OCI-LY7 (cell line): ENCODE data around the gene ANKH. TPM values are rescaled to one million over a fixed set of nuclear protein-coding genes. Genes with fewer than 3 reads are reported as not detected.

Experiments used
- BruUV-seq: library from RNA; stranded (reverse); fragments of 400-500 nt; replicated peaks from 2 replicates; lab custom pipeline; 2021; lab: Mats Ljungman, UMichigan
- CTCF ChIA-PET: fragments of 300-600 bp; sonication (Branson Sonifier 250); formaldehyde crosslinking; loops from one replicate; lab custom pipeline; 2022; ENCODE audit warnings: antibody characterized with exemption; ENCODE audit not compliant: unreplicated experiment; lab: Charles Lee
- POLR2A ChIA-PET: fragments of 300-600 bp; sonication (Branson Sonifier 250); formaldehyde crosslinking; loops from one replicate; lab custom pipeline; 2022; ENCODE audit warnings: antibody characterized with exemption; lab: Charles Lee
- DNase-seq: peaks from one replicate; pipeline ENCODE4 v3.0.0-alpha.2; 2015; ENCODE audit warnings: low spot score
- H2AFZ ChIP-seq: fragments of 200-600 bp; sonication (generic), shearing (Covaris generic); 2 replicates; pipeline ENCODE4 v1.6.1; 2014; ENCODE audit warnings: mild to moderate bottlenecking, antibody characterized with exemption, low read length, moderate library complexity
- H3K27ac ChIP-seq: fragments of 200-600 bp; sonication (generic); 2 replicates; pipeline ENCODE4 v1.5.1; 2014; ENCODE audit warnings: mixed run types, low read depth, mild to moderate bottlenecking, moderate library complexity, low read length, inconsistent platforms; ENCODE audit not compliant: poor library complexity, severe bottlenecking
- H3K36me3 ChIP-seq: fragments of 200-600 bp; sonication (generic); 2 replicates; pipeline ENCODE4 v1.6.1; 2014; ENCODE audit warnings: mild to moderate bottlenecking, antibody characterized with exemption, low read length, moderate library complexity, mixed read lengths; ENCODE audit not compliant: insufficient read depth
- H3K4me1 ChIP-seq: fragments of 200-600 bp; sonication (generic); 2 replicates; pipeline ENCODE4 v1.5.1; 2014; ENCODE audit warnings: mild to moderate bottlenecking, low read length; ENCODE audit not compliant: insufficient read depth, poor library complexity, severe bottlenecking
- H3K4me2 ChIP-seq: fragments of 200-600 bp; sonication (generic); 2 replicates; pipeline ENCODE4 v1.6.1; 2014; ENCODE audit warnings: mild to moderate bottlenecking, low read length
- H3K4me3 ChIP-seq: fragments of 200-600 bp; sonication (generic); 2 replicates; pipeline ENCODE4 v1.5.1; 2014; ENCODE audit warnings: mild to moderate bottlenecking, low read depth, low read length; ENCODE audit not compliant: poor library complexity, severe bottlenecking
- H3K79me2 ChIP-seq: fragments of 200-600 bp; sonication (generic); 2 replicates; pipeline ENCODE4 v1.6.1; 2016; ENCODE audit warnings: low read depth, mild to moderate bottlenecking, low read length, moderate library complexity, mixed read lengths; ENCODE audit not compliant: insufficient read depth
- H3K9me2 ChIP-seq: fragments of 200-600 bp; sonication (generic); 2 replicates; pipeline ENCODE4 v1.6.1; 2016; ENCODE audit warnings: mild to moderate bottlenecking, low read length, mixed read lengths; ENCODE audit not compliant: insufficient read depth
- H3K9me3 ChIP-seq: fragments of 200-600 bp; sonication (generic); 2 replicates; pipeline ENCODE4 v1.6.1; 2014; ENCODE audit warnings: mild to moderate bottlenecking, mixed run types, low read length, mixed read lengths
- H4K20me1 ChIP-seq: fragments of 200-600 bp; sonication (generic); 2 replicates; pipeline ENCODE4 v1.6.1; 2014; ENCODE audit warnings: mild to moderate bottlenecking, antibody characterized with exemption, low read length, moderate library complexity, mixed read lengths; ENCODE audit not compliant: insufficient read depth
- EZH2phosphoT487 ChIP-seq: fragments of 200-600 bp; sonication (generic); IDR thresholded peaks from 2 replicates; pipeline ENCODE4 v1.6.1; 2018; ENCODE audit warnings: low read depth, borderline replicate concordance, mild to moderate bottlenecking, mixed run types, antibody characterized with exemption, low read length, moderate library complexity, mixed read lengths
- intact Hi-C: fragments of 100-400 bp; cut with micrococcal nuclease; formaldehyde crosslinking; loops from one replicate; pipeline ENCODE4 v1.10.0; 2022; ENCODE audit not compliant: unreplicated experiment
- total RNA-seq, 2 experiments: library from RNA; depleted of rRNA in 1 of 2; stranded (reverse); fragments of >200 nt in 1 of 2; shearing (Covaris generic) in 1 of 2; gene quantifications; 2 replicates each; pipeline ENCODE4 v1.2.3, GENCODE V29; 2014 to 2022
- TF ChIP-seq, protein P1 (sequence below): fragments of 200-600 bp; sonication (generic); conservative IDR thresholded peaks from 2 replicates; pipeline ENCODE4 v1.5.1; 2014; ENCODE audit warnings: mild to moderate bottlenecking, antibody characterized with exemption, low read length, moderate library complexity, mixed read lengths

ANKH gene
- total RNA-seq, 2 experiments from 2014 or later = 23.1 to 80.4 TPM

DNA sequence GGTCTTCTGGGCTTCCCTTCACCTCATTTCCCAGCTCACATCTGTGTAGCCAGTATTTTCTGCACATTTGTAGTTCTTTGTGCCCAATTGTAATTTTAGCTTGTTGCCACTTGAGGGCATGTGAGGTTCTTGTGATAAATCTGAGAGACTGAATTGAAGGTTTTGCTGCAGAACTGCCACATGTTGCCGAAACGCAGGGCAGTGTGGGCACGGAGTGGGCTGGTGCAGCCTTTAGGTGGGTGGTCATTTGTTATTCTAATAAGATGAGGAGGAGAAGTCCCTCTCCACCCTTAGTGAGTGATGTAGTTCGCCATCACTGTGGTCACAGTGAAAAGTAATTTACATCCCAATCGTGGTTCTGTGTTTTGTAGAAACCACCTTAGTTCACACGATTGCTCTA is 185.8 kb downstream of the ANKH start:
- BruUV-seq = no TSS peak
- peaks cover 9% of the 10 kb centered on the region; the same call in 1 of the 2 replicates for H3K79me2 ChIP-seq
- H2AFZ ChIP-seq = no peak overlapping the region
- H4K20me1 ChIP-seq = no peaks in the 10 kb centered on the region
- TF ChIP-seq EZH2phosphoT487 = no peak
- TF ChIP-seq, protein P1, sequence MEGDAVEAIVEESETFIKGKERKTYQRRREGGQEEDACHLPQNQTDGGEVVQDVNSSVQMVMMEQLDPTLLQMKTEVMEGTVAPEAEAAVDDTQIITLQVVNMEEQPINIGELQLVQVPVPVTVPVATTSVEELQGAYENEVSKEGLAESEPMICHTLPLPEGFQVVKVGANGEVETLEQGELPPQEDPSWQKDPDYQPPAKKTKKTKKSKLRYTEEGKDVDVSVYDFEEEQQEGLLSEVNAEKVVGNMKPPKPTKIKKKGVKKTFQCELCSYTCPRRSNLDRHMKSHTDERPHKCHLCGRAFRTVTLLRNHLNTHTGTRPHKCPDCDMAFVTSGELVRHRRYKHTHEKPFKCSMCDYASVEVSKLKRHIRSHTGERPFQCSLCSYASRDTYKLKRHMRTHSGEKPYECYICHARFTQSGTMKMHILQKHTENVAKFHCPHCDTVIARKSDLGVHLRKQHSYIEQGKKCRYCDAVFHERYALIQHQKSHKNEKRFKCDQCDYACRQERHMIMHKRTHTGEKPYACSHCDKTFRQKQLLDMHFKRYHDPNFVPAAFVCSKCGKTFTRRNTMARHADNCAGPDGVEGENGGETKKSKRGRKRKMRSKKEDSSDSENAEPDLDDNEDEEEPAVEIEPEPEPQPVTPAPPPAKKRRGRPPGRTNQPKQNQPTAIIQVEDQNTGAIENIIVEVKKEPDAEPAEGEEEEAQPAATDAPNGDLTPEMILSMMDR = peak; percentile 83
- H3K27ac ChIP-seq = no peak overlapping the region
- H3K4me1 ChIP-seq = peaks cover 8% of the 10 kb centered on the region
- peaks cover 92% of the 10 kb centered on the region for H3K36me3 ChIP-seq
- H3K4me3 ChIP-seq = no peak overlapping the region
- POLR2A ChIA-PET = interaction anchor here (0.8 to 1.8 kb wide), 6 partner anchors 9 to 324 kb away, joined by 3 to 7 read pairs (median 3); no protein-coding TSS in a partner anchor
- peak overlapping the region; percentile 36; the same call in 1 of the 2 replicates for H3K4me2 ChIP-seq
- DNase-seq = peak; percentile 70
- CTCF ChIA-PET = no interaction called here
- H3K9me3 ChIP-seq = 0 out of 2 replicates have a peak, but pooled peaks cover 7% of the 10 kb centered on the region
- H3K9me2 ChIP-seq = no peaks in the 10 kb centered on the region
- intact Hi-C loops = loop anchor here (1.0 kb wide), 1 partner anchor 318 kb away; no protein-coding TSS in a partner anchor

DNA sequence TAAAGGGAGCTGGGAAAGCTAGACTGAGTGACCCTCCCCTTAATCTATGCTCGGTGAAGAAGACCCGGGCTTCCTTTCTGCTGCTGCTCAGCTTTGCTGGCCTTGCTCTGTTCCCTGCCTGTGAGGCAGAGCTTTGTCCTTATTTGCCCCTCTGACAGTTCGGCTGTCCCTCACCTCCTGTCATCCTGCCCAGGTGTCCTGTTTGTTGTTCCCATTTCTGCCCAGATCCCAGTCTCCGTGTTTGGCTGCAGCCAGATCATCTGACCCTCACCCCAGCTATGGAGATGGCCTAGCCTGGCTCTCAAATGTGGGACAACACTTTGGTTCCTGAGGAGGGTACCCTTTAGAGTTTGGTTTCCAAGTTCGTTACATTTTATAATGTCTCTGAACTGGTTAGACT is 186.8 kb downstream of the ANKH start:
- ChIA-PET CTCF (interaction anchor here (0.5 to 0.9 kb wide), 2 partner anchors 16 to 459 kb away, joined by 3 read pairs; no protein-coding TSS in a partner anchor), POLR2A (interaction anchor here (1.6 to 2.1 kb wide), 3 partner anchors 9 to 18 kb away, joined by 5 to 6 read pairs (median 5); no protein-coding TSS in a partner anchor)
- Histone ChIP-seq H3K4me2 (no peak overlapping the region), H3K27ac (no peak overlapping the region), H3K9me2 (no peaks in the 10 kb centered on the region), H3K4me3 (no peak overlapping the region), H3K36me3 (peaks cover 92% of the 10 kb centered on the region), H3K9me3 (no peaks in the 10 kb centered on the region), H4K20me1 (no peaks in the 10 kb centered on the region), H3K79me2 (peaks cover 9% of the 10 kb centered on the region; the same call in 1 of the 2 replicates), H3K4me1 (peaks cover 8% of the 10 kb centered on the region), H2AFZ (no peak overlapping the region)
- TF ChIP-seq EZH2phosphoT487 = no peak
- TF ChIP-seq, protein P1 = no peak
- no peak for DNase-seq
- BruUV-seq = no TSS peak
- intact Hi-C loops = loop anchor here (1.0 kb wide), 1 partner anchor 319 kb away; no protein-coding TSS in a partner anchor

DNA sequence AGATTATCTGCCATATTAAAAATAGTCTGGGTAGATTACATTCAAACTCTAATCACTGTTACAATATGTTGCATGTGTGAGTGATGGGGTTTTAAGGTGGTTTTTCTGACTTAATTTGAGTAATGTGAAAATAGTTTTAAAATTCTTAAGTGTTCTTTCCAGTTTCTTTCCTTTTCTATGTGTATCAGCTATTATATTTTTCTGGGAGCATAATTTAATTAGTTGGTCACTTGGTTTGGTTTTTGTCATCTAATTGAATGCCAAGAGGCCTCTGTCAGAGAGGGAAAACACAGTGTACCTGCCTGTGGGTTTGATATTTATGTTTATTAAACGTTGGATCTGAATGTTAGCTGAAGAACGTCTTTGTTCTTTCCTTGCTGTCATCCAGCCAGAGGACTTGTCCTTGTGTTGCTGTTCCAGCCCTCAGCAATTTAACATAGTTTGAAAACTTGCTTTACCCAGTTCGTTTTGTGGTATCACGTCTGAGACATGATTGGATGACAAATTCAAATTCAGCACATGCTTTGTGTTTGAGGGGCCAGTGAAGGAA is 187.6 kb downstream of the ANKH start:
- Histone ChIP-seq H3K36me3 (peaks cover 91% of the 10 kb centered on the region), H3K4me3 (no peak overlapping the region), H3K4me1 (peaks cover 8% of the 10 kb centered on the region), H2AFZ (no peak overlapping the region), H3K27ac (no peak overlapping the region), H4K20me1 (no peaks in the 10 kb centered on the region), H3K9me3 (no peaks in the 10 kb centered on the region), H3K9me2 (no peaks in the 10 kb centered on the region), H3K4me2 (no peak overlapping the region), H3K79me2 (peaks cover 11% of the 10 kb centered on the region; the same call in 1 of the 2 replicates)
- POLR2A ChIA-PET = interaction anchor here (0.7 to 2.1 kb wide), 5 partner anchors 8 to 41 kb away, joined by 3 to 8 read pairs (median 5); no protein-coding TSS in a partner anchor
- intact Hi-C loops = no loop called here
- no peak for TF ChIP-seq EZH2phosphoT487
- TF ChIP-seq, protein P1 = no peak
- CTCF ChIA-PET = interaction anchor here (0.5 to 0.9 kb wide), 2 partner anchors 15 to 458 kb away, joined by 3 read pairs; no protein-coding TSS in a partner anchor
- DNase-seq = no peak
- no TSS peak for BruUV-seq
